Nucleus accumbens (tissue), 56 donors: ENCODE measurements around the gene GCFC2.

Source experiments
- DNase-seq, 56 donors: peaks; one replicate each; lab custom pipeline; 2025; lab: John Stamatoyannopoulos, UW

Gene GCFC2

DNA sequence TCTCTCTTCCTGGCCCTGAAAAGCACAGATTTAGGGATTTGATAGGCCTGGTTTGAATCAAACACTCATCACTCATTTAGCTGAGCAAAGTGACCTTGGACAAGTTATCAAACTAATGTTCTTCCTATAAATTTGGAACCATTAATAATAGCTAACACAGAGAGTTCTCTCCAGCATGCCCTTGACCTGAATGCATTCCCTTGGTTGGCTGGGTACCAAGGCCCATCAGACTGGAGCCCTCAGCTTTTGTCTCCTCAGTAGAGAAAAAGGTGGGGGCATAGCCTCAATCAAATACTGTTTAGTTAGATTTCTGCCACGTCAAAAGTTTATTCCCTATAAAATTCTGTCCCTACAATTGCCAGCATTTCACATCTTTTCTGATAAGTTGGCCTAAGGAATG is 77.9 kb downstream of the GCFC2 start:
- DNase-seq = no peak

DNA sequence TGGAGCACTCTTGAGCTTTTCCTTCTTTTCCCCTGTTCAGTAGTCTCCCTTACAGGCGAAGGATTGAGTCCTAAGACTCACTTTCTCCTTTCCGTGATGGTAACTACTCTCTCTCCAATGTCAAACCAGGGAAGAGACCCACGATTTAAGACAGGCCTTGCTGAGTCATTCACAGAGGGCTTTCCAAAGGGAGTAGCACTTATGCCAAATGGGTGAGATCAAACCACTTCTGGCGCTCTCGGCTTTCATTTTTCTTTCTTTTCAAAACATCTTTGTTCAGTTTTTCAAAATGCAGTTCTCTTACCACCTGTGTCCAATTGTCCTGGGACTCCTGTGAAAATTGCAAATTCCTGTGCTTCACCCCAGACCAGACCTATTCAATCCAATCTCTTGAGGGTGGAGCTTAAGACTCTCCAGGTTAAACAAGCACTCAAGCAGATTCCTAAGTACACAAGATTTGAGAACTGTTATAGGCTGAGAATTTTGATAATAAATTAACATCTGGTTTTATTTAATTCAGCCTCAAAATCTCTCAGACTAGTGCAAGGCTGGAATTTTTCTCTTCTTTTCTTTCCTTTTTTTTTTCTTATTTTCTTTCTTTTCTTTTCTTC is 78.5 kb downstream of the GCFC2 start:
- no peak for DNase-seq

DNA sequence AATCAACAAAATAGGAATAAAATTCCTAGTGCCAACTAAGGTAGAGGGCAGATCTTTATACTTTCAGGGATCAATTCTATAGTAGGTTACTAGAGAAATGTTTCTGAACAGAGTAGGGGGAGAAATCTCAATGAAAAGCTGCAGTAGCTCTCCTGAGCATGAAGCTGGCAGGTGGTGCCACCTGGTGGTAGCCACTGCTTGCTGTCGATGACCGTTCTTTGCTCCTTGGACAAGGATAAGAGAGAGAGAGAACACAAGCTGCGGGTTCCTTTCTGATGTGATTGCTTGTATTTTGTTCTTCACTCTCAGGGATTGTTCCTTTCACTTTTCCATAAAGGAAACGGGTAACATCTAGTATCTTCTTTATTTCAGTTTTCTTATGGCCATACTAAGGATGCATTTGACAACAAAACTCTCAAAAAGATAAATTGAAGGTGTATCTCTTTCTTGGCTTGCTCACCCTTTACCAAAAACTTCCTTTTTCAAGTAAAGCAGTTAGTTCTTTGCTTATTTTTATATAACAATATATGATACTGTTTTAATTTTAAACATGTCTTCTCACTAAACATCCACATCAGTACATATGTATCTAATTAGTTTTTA is 82.7 kb downstream of the GCFC2 start:
- DNase-seq = peak in 40 of 56 donors; percentile 6 to 79 (median 29)

DNA sequence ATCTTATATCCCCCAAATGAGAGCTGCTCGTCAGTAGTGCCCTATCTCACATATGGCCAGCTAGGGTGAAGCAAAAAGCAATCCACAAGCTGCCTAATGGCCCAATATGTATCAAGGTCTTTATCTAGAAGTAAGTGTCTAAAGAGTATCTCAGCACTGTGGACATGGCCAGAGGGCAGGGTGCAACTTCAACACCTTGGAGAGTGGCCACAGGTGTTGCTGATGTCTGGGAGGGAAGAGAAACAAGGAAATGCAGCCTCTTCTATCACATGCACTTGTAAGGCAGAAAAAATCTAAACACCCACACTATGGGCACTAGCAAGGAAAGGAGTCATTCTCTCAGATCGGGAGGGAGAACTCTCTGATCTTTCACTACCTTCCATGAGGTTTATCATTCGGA is 87.8 kb downstream of the GCFC2 start:
- no peak for DNase-seq

DNA sequence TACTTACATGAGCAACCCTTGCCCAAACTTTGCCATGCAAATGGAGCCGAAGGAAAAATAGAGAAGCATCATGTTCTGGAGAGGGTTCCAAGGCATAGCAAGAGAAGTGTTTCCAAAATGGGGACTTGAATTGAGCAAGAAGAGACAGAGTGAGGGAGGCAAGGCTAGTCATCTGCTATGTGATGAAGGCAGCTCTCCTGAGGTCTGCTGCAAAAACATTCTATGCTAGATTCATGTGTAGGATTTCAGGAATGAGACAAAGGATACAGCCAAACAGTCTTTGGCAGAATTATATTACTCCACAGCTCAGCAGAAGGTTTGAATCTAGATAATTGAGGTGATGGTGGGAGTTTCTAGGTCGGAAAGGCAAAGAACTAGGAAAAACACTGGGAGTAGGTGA is 88.2 kb downstream of the GCFC2 start:
- DNase-seq = no peak

DNA sequence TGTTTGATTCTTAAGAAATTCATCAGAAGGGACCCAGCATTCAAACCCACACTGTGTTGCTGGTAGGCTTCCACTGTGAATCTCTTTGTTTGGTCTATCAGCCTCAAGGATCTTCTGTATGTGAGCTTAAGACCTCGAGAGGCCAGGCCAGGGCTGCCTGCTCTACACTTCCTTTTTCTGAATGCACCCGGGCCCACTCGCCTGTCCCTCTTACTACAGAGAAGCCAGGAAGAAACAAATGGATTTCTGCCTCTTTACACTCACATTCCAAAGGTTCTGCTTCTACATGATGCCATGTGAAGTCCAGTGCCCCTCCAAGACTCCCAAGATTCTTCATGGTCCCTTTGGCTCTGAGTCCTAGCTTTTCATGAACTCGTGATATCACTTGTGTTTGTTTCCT is 89.5 kb downstream of the GCFC2 start:
- no peak for DNase-seq

DNA sequence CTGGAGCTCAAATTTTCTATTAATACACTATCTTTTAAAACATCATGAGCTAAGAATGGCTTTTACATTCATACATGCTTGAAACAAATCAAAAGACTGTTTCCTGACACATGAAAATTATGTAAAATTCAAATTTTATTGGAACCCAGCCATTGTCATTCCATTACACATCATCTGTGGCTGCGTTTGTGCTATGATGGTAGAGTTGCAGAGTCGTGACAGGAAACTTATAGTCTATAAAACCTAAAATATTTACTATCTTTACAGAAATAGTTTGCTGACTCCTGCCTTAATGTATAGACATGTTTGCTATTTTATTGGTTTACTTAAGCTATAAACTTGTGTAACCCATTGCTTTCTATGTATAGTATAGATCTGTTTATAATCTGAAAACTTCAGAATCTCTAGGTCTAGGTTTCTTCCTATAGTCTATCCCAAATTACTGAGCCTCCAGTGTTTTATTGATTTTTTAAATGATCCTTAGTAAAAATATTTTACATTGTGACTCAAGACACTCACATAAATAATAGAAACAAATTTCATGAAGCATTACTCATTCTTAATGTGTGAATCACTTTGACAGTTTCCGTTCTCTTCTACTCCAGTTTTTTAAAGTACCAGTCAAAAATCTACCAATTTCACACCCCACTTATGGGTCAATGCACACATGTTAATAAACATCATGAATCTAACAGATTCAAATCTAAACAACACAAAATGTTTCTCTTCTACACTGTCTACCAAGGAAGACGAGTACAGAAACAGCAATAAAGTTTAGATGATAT is 90.6 kb downstream of the GCFC2 start:
- no peak for DNase-seq

DNA sequence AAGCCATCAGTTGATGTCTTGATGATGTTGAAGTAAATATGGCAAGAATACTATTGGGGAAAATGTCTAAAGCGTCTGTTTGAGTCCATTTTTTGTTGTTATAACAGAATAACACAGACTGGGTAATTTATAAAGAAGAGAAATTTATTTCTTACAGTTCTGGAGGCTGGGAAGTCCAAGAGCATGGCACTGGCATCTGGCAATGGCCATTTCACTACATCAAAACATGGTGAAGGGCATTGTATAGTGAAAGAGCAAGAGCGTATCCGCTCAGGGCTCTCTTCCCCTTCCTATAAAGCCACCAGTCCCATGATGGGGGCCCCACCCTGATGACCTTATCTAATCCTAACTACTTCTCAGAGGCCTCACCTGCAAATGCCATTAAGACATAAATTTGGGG is 93.8 kb downstream of the GCFC2 start:
- no peak for DNase-seq

DNA sequence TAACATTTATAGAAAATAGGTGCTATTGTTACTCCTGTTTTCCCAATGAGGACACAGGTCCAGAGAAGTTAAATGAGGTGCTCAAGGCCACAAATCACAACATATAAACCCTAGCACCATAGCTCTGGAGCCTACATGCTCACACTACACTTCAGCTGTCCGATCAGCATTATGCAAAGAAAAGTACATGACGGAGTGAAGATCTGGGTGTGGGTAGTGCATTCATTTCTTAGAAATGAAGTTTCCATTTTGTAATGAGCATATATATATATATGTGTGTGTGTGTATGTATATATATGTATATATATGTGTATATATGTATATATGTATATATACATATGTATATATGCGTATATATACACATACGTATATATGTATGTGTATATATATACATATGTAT is 94.3 kb downstream of the GCFC2 start:
- no peak for DNase-seq

DNA sequence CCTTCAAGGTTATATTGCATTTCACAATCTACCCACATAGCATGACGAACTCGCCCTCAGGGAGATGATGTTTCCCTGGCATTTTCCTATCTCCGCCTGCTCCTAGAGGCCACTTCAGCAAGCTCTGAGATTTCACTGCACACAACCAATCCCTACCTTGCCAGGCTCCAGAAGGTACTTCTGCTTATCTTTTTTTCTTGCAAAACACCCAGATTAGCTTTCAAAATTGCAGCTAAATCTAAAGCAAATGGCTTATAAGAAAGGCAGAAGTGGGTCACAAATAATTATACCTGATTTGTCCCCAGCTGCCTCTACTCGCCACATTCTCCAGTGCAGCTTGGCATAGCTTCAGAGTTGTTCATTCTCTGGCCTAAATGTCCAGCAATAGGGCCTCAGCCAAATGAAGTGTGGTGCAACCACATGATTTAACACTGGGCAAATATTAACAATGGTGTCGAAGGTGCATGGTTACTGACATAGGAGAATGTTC is 96.5 kb downstream of the GCFC2 start:
- DNase-seq = no peak

DNA sequence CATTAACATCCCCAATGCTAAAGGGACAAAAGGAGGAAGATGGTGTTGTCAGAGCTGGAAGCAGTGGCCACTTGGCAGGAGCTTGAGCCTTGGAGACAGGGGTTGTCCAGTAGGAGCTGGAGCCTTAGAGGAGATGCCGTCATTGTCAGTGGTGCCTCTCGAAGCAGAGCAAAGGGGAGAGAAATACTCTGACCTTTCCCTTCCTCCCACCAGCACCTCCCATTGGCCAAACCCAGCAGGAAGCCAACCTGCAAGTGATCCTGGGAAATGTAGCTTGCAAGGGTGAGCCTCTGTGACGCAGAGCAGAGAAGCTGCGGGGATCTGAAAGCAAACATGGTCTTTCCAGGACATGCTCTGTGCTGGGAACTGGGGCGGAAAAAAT is 97.9 kb downstream of the GCFC2 start:
- no peak for DNase-seq
